RPMI7951 (cell line): ENCODE data around the gene DNAH8. TPM values are rescaled to one million over a fixed set of nuclear protein-coding genes. Genes with fewer than 3 reads are reported as not detected.

ENCODE experiments used
- DNase-seq: peaks from one replicate; pipeline ENCODE4 v3.0.0-alpha.2; 2012; ENCODE audit warnings: low read depth
- total RNA-seq: library from RNA; depleted of rRNA; stranded (reverse); fragments of >200 nt; shearing (Covaris generic); gene quantifications from 2 replicates; pipeline ENCODE4 v1.2.3, GENCODE V29; 2014

The DNAH8 gene
- total RNA-seq, 1 experiment from 2014 or later: under 0.01 TPM

DNA sequence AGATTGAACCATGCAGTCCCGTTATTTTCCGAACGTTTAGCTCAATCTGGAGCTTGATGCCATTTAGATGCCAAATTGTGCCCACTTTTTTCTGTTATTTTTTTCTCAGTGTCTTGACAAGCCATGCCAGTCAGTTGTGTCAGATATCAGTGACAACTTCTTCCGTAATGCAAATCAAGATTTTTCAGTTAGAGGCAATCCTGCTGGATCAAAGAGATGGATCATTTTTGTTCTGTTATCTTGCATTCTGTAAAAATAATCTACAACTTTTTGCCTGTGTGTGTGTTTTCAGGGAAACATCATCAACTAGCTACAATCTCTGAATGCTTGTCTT lies 302.4 kb downstream of the DNAH8 start:
- DNase-seq: no peak

DNA sequence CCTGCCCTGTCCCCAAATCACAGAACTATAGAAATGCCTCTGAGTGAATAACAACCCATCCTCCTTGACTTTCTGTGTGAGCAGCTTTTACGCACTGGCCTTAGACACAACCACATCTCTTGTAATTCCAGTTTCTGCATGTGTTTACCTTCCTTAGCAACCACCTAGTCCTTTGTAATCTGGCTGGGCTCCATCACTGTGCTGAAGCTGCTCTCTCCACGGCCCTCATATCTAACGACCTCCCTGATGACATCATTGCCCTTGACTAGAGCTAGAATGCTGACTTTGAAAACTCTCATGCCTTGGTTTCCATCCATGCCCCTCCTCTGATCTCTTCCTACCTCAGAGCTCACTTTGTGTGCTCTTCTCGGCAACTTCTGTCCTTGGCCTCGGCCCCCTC lies 303.0 kb downstream of the DNAH8 start:
- no peak for DNase-seq

GRCh38 chr6:39020136-39020535 lies 305.0 kb downstream of the DNAH8 start:
- no peak for DNase-seq

GRCh38 chr6:39021041-39021440 lies 305.9 kb downstream of the DNAH8 start:
- no peak for DNase-seq

DNA sequence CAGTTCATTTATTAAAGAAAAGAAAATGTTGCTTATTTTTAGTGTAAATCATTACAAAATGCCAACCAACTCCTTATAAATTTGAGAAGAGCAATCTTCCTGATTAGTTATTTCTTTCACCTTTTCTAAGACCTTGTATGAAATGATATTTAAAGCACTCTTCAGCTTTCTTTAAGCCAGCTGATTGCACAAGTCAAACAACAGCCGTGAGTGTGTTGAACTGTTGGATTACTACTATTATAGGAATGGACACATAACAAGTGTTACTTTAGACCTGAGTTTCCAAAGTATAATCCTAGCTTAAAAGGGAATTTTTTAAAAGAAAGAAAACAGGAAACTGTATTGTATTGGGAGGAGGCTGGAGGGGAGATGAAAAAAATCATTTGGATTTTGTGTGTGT lies 306.7 kb downstream of the DNAH8 start:
- no peak for DNase-seq

- DNase-seq: no peak
Measured at GRCh38 chr6:39026175-39026574, 311.1 kb downstream of the DNAH8 start.

DNA sequence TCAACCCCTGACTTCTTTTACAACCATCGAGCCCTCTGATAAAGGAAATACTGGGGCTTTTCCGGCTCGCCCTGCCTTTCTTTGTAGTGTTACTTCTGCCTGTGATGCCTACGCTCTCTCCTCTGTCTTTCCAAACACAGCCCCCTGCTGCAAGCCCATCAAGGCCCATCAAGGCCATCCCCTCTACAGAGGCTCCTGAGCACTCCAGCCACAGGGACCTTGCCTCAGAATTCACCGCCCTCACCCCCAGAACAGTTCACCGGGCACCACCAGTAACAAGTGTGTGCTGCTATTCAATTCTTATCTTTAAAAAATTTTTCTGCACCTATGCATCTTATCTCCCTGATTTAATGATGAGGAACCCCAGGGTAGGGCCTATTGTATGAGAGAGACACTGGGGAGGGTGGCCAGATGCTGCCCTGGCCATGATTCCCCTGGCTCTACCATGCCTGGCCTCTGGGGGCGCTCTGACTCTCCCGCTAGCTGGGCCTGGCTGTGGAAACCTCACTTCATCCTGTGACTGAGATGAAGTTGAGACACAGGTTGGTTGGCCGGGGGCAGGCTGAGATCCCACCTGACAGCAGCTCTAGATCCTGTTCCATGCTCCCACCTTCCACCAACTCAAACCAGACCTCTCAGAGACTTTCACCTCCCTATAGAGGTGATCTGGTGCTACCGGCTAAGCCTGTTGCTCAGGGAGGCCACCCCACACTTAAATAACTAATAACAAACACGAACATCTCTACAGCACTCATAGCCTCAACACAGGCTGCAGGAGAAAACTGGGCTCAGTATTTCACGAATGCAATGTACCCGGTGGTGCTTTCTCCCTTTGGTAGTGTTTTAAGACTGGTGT lies 314.3 kb downstream of the DNAH8 start:
- DNase-seq: peak; percentile 6

DNA sequence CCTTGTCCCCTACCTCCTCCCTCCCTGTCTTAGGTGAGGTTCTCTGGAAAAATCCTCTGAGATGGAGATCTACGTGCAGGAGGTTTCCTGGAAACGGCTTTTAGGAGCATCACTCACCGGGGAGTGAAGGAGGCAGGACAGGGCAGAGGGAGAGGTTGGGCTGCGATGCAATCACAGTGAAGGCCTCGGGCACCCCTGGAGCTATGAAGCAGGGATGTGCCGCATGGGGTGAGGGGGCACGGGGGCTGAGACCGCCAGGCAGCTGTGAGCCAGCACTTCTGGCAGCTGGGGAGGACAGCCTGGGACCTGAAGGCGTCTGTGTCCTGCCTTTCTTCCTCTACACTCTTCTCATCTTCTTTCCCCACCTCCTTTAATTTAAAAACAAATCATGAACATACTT lies 320.6 kb downstream of the DNAH8 start:
- no peak for DNase-seq

GRCh38 chr6:39037082-39037508 lies 322.0 kb downstream of the DNAH8 start:
- DNase-seq: no peak

- DNase-seq: peak; percentile 3
Measured at GRCh38 chr6:39037707-39038106, 322.6 kb downstream of the DNAH8 start.

GRCh38 chr6:39040080-39040673 lies 325.1 kb downstream of the DNAH8 start:
- no peak for DNase-seq

GRCh38 chr6:39041072-39041471 lies 326.0 kb downstream of the DNAH8 start:
- DNase-seq: no peak

GRCh38 chr6:39043776-39044175 lies 328.7 kb downstream of the DNAH8 start:
- no peak for DNase-seq

- DNase-seq: no peak
Measured at GRCh38 chr6:39044181-39044580, 329.1 kb downstream of the DNAH8 start.

DNA sequence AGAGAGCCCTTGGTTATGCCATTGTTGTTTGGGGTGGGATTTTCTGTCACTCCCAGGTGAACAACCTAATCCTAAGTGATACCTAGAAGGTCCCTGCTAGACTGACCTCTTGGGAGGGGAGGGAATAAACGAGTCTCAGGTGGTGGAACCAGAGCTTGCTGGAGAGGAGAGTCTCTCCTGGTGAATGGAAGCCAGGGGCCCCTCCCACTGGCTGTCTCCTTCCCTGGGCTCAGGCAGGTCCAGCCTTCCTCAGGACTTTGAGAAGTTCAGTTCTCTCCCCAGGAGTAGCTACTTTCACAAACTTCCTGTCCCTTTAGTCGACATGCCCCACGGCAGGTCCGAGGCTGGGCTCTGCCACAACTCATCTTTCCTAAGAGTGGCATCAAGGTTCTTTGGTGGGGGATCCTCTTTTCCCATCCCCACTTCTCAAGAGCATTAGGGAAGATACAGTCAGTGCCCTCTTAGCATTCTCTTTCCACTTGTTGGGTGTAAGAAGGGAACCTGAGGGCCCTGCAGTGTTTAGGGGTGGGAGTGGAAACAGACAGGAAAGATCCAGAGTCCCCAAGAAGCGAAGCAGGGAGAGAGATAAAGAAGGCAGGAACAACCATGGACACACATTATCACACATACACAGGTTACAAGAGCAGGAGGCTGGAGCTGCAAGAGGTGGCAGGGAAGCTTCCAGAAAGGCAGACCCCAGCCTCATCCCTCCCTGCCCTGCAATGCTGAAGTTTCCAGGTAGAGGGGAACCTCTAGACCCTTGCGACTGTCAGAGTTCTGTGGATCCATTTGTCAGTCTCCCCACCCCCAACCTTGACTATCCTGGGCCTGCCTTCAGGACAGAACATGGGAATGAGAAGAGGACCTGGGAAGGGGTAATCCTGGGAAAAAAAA lies 332.6 kb downstream of the DNAH8 start:
- no peak for DNase-seq

- DNase-seq: no peak
Measured at GRCh38 chr6:39048481-39049399, 333.6 kb downstream of the DNAH8 start, which contains the start of gene GLP1R. Gene GLP1R (plus strand): TSS chr6:39048781. CDS start chr6:39048841, 60 bp downstream.

- DNase-seq: no peak
Measured at GRCh38 chr6:39049575-39050283, 334.6 kb downstream of the DNAH8 start.

DNA sequence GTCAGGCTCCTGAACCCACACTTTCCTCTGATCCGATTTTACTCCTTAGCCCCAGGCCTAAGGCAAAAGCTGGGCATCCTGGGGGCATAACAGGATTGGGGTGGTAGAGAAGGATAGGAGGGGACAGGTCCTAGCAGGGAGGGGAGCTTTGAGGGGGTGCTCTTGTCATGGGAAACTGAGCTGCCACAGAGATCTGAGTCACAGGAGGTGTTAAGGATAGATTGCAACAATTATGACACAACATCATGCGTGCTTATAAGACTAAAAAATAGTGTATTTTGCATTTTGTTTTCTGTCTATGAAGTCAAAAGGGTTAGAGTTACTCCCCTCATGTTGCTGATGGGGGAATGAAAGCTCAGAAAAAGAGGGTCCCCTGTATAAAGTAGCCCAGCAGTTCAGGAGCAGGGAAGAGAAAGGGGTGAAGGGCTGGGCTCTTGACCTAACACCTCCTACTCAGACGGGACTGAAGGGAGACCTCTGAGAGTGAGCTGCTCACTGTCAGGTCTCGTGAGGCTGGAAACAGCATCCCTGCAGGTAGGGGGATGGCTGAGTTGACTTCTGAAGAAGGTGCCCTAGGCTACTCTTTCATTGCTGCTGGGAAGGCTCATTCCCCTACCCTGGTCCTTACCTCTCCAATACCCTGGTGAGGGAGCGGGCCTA lies 335.5 kb downstream of the DNAH8 start:
- no peak for DNase-seq

DNA sequence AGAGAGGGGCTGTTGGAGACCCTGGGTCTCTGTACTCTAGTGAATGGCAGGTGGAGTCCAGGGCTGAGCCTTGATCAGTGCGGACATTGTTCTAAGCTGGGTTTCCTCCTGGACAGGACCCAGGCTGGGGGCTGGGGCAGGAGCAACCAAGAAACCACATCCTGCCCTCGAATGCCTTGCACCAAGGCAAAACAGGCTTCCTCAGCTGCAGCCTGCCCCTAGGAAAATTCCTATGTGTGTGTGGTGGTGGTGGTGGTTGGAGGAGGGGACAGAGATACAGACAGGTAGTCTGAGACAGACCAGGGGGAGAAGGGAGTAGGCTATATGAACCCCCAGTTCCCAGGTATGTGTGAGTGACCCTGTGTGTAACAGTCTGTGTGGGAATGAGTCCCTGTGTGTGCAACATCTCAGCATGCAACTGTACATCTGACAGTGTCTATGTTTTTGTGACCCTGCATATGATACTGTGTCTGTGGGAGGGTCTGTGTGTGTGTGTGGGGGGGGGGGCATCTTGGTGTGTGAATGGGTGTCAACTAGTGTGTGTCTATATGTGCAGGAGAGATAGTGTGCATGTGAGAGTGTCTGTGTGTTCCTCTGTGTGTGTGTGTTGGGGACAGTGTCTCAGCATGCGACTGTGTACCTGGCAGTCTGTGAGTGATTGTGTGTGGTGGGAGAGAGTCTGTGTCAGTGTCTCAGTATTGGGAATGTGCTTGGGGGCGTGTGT lies 336.4 kb downstream of the DNAH8 start:
- DNase-seq: peak; percentile 13
